Psoas muscle (tissue), 8 donors: ENCODE measurements around the gene TAGLN. TPM values are rescaled to one million over a fixed set of nuclear protein-coding genes. Genes with fewer than 3 reads are reported as not detected.
"Not testable (repeated sequence)": the region's sequence is repeated elsewhere in the genome, so short reads cannot be mapped to it uniquely, and the experiment has no call there.

ENCODE experiments used
- ATAC-seq, 4 donors: fragments of 200-7000 bp; cut with Tn5 transposase; one replicate each; pipeline ENCODE4 v1.9.1; 2020; ENCODE audit warnings: moderate library complexity in 3 of 4, mild to moderate bottlenecking in 2 of 4
- DNase-seq, 2 donors: peaks; one replicate each; pipeline ENCODE4 v3.0.0-alpha.2; 2020
- H3K27ac ChIP-seq: fragments of 200-600 bp; one replicate; pipeline ENCODE4 v1.8.0; 2022
- H3K27me3 ChIP-seq, 3 donors: fragments of 200-600 bp in 1 of 3; one replicate each; pipeline versions ENCODE4 v1.6.1 to v1.8.0; 2013 to 2022; ENCODE audit warnings: low read length in 2 of 3, mild to moderate bottlenecking in 2 of 3, moderate library complexity in 1 of 3; ENCODE audit not compliant: insufficient read depth in 3 of 3
- H3K36me3 ChIP-seq, 2 donors: fragments of 200-600 bp in 1 of 2; one replicate each; pipeline versions ENCODE4 v1.6.1 to v1.8.0; 2013 to 2022; ENCODE audit warnings: low read depth in 1 of 2, mild to moderate bottlenecking in 1 of 2, moderate library complexity in 1 of 2; ENCODE audit not compliant: insufficient read depth in 1 of 2
- H3K4me1 ChIP-seq: fragments of 200-600 bp; one replicate; pipeline ENCODE4 v1.8.0; 2022
- H3K4me3 ChIP-seq: fragments of 200-600 bp; one replicate; pipeline ENCODE4 v1.8.0; 2022; ENCODE audit warnings: mild to moderate bottlenecking
- H3K9me3 ChIP-seq: fragments of 200-600 bp; one replicate; pipeline ENCODE4 v1.8.0; 2022
- CTCF ChIP-seq: fragments of 200-600 bp; IDR thresholded peaks from one replicate; pipeline ENCODE4 v1.8.0; 2022; ENCODE audit warnings: antibody characterized with exemption
- WGBS, 3 donors: extraction: QIAGEN DNeasy Blood & Tissue Kit; methylation state at CpG; one replicate each; pipeline versions ENCODE4 v1.1.6 to v1.1.7; 2013; 5-methylcytosine and 5-hydroxymethylcytosine counted together
- intact Hi-C, 2 donors: fragments of 100-400 bp; cut with DNase I; formaldehyde crosslinking; loops; one replicate each; pipeline versions ENCODE4 v1.11.0 to v1.14.2; 2022
- polyA plus RNA-seq, 3 donors: library from polyadenylated mRNA; stranded (reverse); fragments of 200-250 nt; gene quantifications; one replicate each; pipeline ENCODE4 v1.2.3, GENCODE V29; 2013
- total RNA-seq, 4 donors: library from RNA; stranded (reverse); fragmentation: NEBNext Ultra II Directional in 2 of 4; extraction: Animal tissue kit (Norgen Biotek cat#: 25700) in 2 of 4; gene quantifications; one replicate each; pipeline versions ENCODE4 v1.2.1 to v1.2.4, GENCODE V29; 2021 to 2023
- donor health status: healthy with polysubstance abuse.
- donor health status: DM: no; HTN: no; CAD: no; lungs with moderate emphysema.
- donor health status: Bipolar disorder and iron deficiency.
- donor health status: healthy.
- donor health status: DM: yes; HTN: yes; CAD: no.
- donor health status: DM: no; HTN: no; CAD: no.
- donor health status: DM: no; HTN: no; CAD: no.
- donor health status: DM: yes; HTN: yes; CAD: no.

The TAGLN gene
- total and polyA plus RNA-seq, 7 donors = 36.2 to 140 (median 73.0) TPM

DNA sequence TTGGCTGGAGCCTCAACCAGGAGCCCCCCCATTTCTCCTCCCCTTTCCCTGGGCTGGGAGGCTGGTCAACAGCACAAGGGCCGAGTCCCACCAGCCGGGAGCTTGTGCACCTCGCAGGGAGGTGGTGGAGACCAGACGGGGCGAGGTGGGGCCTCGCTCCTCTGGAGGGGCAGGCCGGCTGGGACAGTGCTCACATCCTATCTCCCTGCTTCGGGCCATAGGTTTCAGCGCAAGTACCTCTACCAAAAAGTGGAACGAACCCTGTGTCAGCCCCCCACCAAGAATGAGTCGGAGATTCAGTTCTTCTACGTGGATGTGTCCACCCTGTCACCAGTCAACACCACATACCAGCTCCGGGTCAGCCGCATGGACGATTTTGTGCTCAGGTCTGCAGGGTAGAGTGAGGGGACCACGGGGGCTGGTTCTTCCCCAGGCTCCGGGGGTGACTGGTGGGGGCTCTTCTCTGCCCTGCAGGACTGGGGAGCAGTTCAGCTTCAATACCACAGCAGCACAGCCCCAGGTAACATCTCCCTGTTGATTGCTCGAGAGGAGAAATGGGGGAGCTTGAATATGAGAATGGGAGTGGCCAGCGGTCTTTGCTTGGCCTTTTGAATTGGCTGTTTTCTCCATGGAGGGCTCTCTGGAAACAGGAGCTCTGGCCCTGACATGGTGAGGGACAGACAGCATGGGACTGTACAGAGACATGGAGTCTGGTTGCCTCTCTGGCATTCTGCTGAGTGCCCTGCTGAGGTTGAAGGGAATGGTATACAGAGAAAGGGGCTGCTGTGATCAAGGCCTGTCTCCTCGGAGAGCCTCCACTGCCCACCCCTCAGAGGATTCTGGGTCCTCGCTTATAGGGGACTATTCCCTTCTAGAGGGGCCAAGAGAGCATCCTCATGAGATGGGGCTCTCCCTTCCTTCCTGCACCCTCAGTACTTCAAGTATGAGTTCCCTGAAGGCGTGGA is 17.3 kb upstream of the TAGLN start:
- Histone ChIP-seq H3K9me3 (no peaks in the 10 kb centered on the region), H3K36me3 (peaks cover 0 to 49% of the 10 kb centered on the region in 2 donors), H3K4me3 (no peak overlapping the region), H3K4me1 (peaks cover 32% of the 10 kb centered on the region), H3K27ac (no peak overlapping the region), H3K27me3 (no peaks in the 10 kb centered on the region)
- intact Hi-C loops = loop anchor here (2.0 to 5.0 kb wide), 3 partner anchors 35 to 45 kb away; no protein-coding TSS in a partner anchor
- peak in 1 of 2 donors; percentile 24 for DNase-seq
- TF ChIP-seq CTCF = no peak
- no peak for ATAC-seq
- 86 to 89% (median 87%) methylated on average over 22 of the region's 22 CpGs for WGBS, 3 donors

DNA sequence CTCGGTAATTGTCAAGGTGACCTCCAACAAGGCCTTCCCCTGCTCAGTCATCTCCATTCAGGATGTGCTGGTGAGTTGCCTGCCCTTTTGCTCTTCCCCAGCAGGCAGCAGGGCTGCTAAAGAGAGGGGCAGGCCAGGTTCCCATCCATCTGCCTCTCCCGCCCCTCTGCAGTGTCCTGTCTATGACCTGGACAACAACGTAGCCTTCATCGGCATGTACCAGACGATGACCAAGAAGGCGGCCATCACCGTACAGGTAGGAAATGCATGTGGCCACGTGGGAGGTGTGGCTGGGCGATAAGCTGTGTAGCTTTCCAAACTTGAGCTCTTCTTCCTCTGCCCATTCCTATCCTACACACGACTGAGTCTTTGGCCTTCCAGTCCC is 16.6 kb upstream of the TAGLN start:
- intact Hi-C loops = loop anchor here (2.0 to 5.0 kb wide), 2 partner anchors 35 to 38 kb away; no protein-coding TSS in a partner anchor
- Histone ChIP-seq H3K36me3 (peaks cover 0 to 55% of the 10 kb centered on the region in 2 donors), H3K4me3 (no peak overlapping the region), H3K4me1 (peaks cover 32% of the 10 kb centered on the region), H3K27me3 (no peaks in the 10 kb centered on the region), H3K27ac (no peak overlapping the region), H3K9me3 (no peaks in the 10 kb centered on the region)
- peak in 1 of 2 donors; percentile 34 for DNase-seq
- no peak for ATAC-seq
- WGBS, 3 donors = 90 to 95% (median 90%) methylated on average over 10 of the region's 10 CpGs
- no peak for TF ChIP-seq CTCF

GRCh38 chr11:117183178-117183577 is 16.0 kb upstream of the TAGLN start:
- not testable (repeated sequence) for H3K27ac ChIP-seq, ATAC-seq, H3K4me3 ChIP-seq, H3K9me3 ChIP-seq, H3K27me3 ChIP-seq
- 93 to 97% (median 96%) methylated on average over 13 of the region's 13 CpGs for WGBS, 3 donors
- Histone ChIP-seq H3K4me1 (peaks cover 26% of the 10 kb centered on the region), H3K36me3 (peaks cover 0 to 62% of the 10 kb centered on the region in 2 donors)
- intact Hi-C loops = loop anchor here (2.0 to 5.0 kb wide), 2 partner anchors 34 to 38 kb away; no protein-coding TSS in a partner anchor
- peak in 1 of 2 donors; percentile 13 for DNase-seq

DNA sequence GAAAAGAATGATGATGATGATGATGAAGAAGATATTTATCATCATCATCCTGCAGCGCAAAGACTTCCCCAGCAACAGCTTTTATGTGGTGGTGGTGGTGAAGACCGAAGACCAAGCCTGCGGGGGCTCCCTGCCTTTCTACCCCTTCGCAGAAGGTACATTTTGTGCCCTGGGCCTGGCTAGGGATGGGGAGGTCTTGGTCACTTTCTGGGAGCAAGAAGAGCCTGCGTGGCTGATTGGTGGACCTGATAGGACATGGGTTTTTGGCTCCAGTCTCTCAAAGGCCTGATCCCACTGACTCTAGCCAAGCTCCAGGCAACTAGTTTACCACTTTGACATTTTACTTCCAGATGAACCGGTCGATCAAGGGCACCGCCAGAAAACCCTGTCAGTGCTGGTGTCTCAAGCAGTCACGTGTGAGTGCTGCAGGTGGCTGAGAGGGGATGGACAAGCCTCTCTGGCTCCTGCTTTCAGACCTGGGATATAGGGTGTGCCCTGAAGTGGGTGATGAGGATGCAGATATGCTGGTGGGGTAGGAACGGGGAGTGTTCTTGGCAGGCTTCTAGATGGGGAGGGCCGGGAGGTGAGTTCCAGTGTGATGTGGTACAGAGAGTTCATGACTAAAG is 15.3 kb upstream of the TAGLN start:
- Histone ChIP-seq H3K27ac (no peak overlapping the region), H3K4me3 (no peak overlapping the region), H3K4me1 (peaks cover 22% of the 10 kb centered on the region), H3K36me3 (peaks cover 0 to 68% of the 10 kb centered on the region in 2 donors), H3K27me3 (no peaks in the 10 kb centered on the region), H3K9me3 (no peaks in the 10 kb centered on the region)
- intact Hi-C loops = loop anchor here (2.0 to 5.0 kb wide), 2 partner anchors 33 to 37 kb away; no protein-coding TSS in a partner anchor
- DNase-seq (peak in 1 of 2 donors; percentile 41), ATAC-seq (no peak)
- 84 to 91% (median 85%) methylated on average over 11 of the region's 11 CpGs for WGBS, 3 donors
- no peak for TF ChIP-seq CTCF
